ENCODE measurements around the gene ATP2B2. TPM values are rescaled to one million over a fixed set of nuclear protein-coding genes. Genes with fewer than 3 reads are reported as not detected.

Gene ATP2B2
- total and polyA plus RNA-seq, 2 donors from 2014 or later: 0.19 to 0.22 TPM

GRCh38 chr3:10371789-10372188, 133.6 kb downstream of the ATP2B2 start:
- Histone ChIP-seq H3K9ac (ENCODE audit: low read length in 3 of 3) (no peak overlapping the region), H3K4me1 (ENCODE audit: control insufficient read depth in 2 of 3, insufficient read depth in 2 of 3, low read depth in 1 of 3, low read length in 3 of 3) (no peaks in the 10 kb centered on the region), H3K27me3 (ENCODE audit: control insufficient read depth, insufficient read depth, low read length) (no peaks in the 10 kb centered on the region), H3K27ac (ENCODE audit: low read depth in 2 of 2, low read length in 2 of 2) (no peak overlapping the region), H3K4me3 (ENCODE audit: low read length in 3 of 3) (no peak overlapping the region), H3K9me3 (ENCODE audit: control insufficient read depth in 2 of 3, insufficient read depth in 1 of 3, low read length in 3 of 3) (no peaks in the 10 kb centered on the region), H3K36me3 (ENCODE audit: control insufficient read depth in 2 of 3, insufficient read depth in 3 of 3, low read length in 3 of 3) (no peaks in the 10 kb centered on the region)
- FAIRE-seq (no peak), DNase-seq (no peak)
- intact Hi-C loops (cut with DNase I): no loop called here
- no peak for TF ChIP-seq CTCF (IDR thresholded peaks at IDR 0.05; ENCODE audit: borderline replicate concordance, extremely low read depth, insufficient read depth)

GRCh38 chr3:10371167-10371566, 134.2 kb downstream of the ATP2B2 start:
- no peak for FAIRE-seq
- intact Hi-C loops (cut with DNase I): no loop called here
- no peaks in the 10 kb centered on the region for H3K4me1 ChIP-seq (ENCODE audit: control insufficient read depth in 2 of 3, insufficient read depth in 2 of 3, low read depth in 1 of 3, low read length in 3 of 3)
- no peaks in the 10 kb centered on the region for H3K9me3 ChIP-seq (ENCODE audit: control insufficient read depth in 2 of 3, insufficient read depth in 1 of 3, low read length in 3 of 3)
- H3K27ac ChIP-seq (ENCODE audit: low read depth in 2 of 2, low read length in 2 of 2): no peak overlapping the region
- no peak overlapping the region for H3K4me3 ChIP-seq (ENCODE audit: low read length in 3 of 3)
- DNase-seq: no peak
- no peaks in the 10 kb centered on the region for H3K36me3 ChIP-seq (ENCODE audit: control insufficient read depth in 2 of 3, insufficient read depth in 3 of 3, low read length in 3 of 3)
- H3K9ac ChIP-seq (ENCODE audit: low read length in 3 of 3): no peak overlapping the region
- H3K27me3 ChIP-seq (ENCODE audit: control insufficient read depth, insufficient read depth, low read length): no peaks in the 10 kb centered on the region
- no peak for TF ChIP-seq CTCF (IDR thresholded peaks at IDR 0.05; ENCODE audit: borderline replicate concordance, extremely low read depth, insufficient read depth)

- Histone ChIP-seq H3K4me3 (ENCODE audit: low read length in 3 of 3) (no peak overlapping the region), H3K9ac (ENCODE audit: low read length in 3 of 3) (no peak overlapping the region), H3K36me3 (ENCODE audit: control insufficient read depth in 2 of 3, insufficient read depth in 3 of 3, low read length in 3 of 3) (no peaks in the 10 kb centered on the region), H3K4me1 (ENCODE audit: control insufficient read depth in 2 of 3, insufficient read depth in 2 of 3, low read depth in 1 of 3, low read length in 3 of 3) (no peaks in the 10 kb centered on the region), H3K27ac (ENCODE audit: low read depth in 2 of 2, low read length in 2 of 2) (no peak overlapping the region), H3K9me3 (ENCODE audit: control insufficient read depth in 2 of 3, insufficient read depth in 1 of 3, low read length in 3 of 3) (peaks cover 0 to 1% (median 0%) of the 10 kb centered on the region in 3 donors), H3K27me3 (ENCODE audit: control insufficient read depth, insufficient read depth, low read length) (no peaks in the 10 kb centered on the region)
- no peak for TF ChIP-seq CTCF (IDR thresholded peaks at IDR 0.05; ENCODE audit: borderline replicate concordance, extremely low read depth, insufficient read depth)
- intact Hi-C loops (cut with DNase I): no loop called here
- FAIRE-seq (no peak), DNase-seq (peak in 1 of 5 donors; percentile 22)
Observed at GRCh38 chr3:10370429-10370828, 135.0 kb downstream of the ATP2B2 start.

GRCh38 chr3:10368512-10368911, 136.9 kb downstream of the ATP2B2 start:
- H3K9ac ChIP-seq (ENCODE audit: low read length in 3 of 3): no peak overlapping the region
- H3K4me1 ChIP-seq (ENCODE audit: control insufficient read depth in 2 of 3, insufficient read depth in 2 of 3, low read depth in 1 of 3, low read length in 3 of 3): no peaks in the 10 kb centered on the region
- peaks cover 0 to 2% (median 0%) of the 10 kb centered on the region in 3 donors for H3K9me3 ChIP-seq (ENCODE audit: control insufficient read depth in 2 of 3, insufficient read depth in 1 of 3, low read length in 3 of 3)
- no peaks in the 10 kb centered on the region for H3K27me3 ChIP-seq (ENCODE audit: control insufficient read depth, insufficient read depth, low read length)
- H3K4me3 ChIP-seq (ENCODE audit: low read length in 3 of 3): no peak overlapping the region
- no peaks in the 10 kb centered on the region for H3K36me3 ChIP-seq (ENCODE audit: control insufficient read depth in 2 of 3, insufficient read depth in 3 of 3, low read length in 3 of 3)
- intact Hi-C loops (cut with DNase I): no loop called here
- FAIRE-seq (no peak), DNase-seq (no peak)
- H3K27ac ChIP-seq (ENCODE audit: low read depth in 2 of 2, low read length in 2 of 2): no peak overlapping the region
- TF ChIP-seq CTCF (IDR thresholded peaks at IDR 0.05; ENCODE audit: borderline replicate concordance, extremely low read depth, insufficient read depth): no peak

All from kidney (tissue), 14 donors.